ENCODE measurements around the gene CAPNS1.
"Not testable (repeated sequence)": the region's sequence is repeated elsewhere in the genome, so short reads cannot be mapped to it uniquely, and the experiment has no call there.

The CAPNS1 gene

GRCh38 chr19:36182612-36183244 lies 42.9 kb downstream of the CAPNS1 start:
- Histone ChIP-seq H3K4me1 (ENCODE audit: control insufficient read depth, low read length) (no peaks in the 10 kb centered on the region), H3K27ac (ENCODE audit: low read depth, low read length) (no peak overlapping the region)

GRCh38 chr19:36183245-36183628 lies 43.4 kb downstream of the CAPNS1 start:
- Histone ChIP-seq H3F3A (ENCODE audit: control insufficient read depth, insufficient read depth) (no peaks in the 10 kb centered on the region), H3K4me1 (ENCODE audit: control insufficient read depth, low read length) (no peaks in the 10 kb centered on the region), H3K79me2 (ENCODE audit: control insufficient read depth, low read length) (no peaks in the 10 kb centered on the region), H3K36me3 (ENCODE audit: control insufficient read depth, low read length) (no peaks in the 10 kb centered on the region), H3K27ac (ENCODE audit: low read depth, low read length) (no peak overlapping the region), H4K20me1 (ENCODE audit: control insufficient read depth, insufficient read depth, low read depth, low read length) (no peaks in the 10 kb centered on the region), H3K9me3 (ENCODE audit: control insufficient read depth, insufficient read depth, low read length) (no peaks in the 10 kb centered on the region), H3K27me3 (ENCODE audit: control insufficient read depth, low read length) (no peaks in the 10 kb centered on the region), H3K9me2 (replicated peaks; ENCODE audit: control insufficient read depth, low read length) (no peaks in the 10 kb centered on the region), H3K4me2 (ENCODE audit: low read length) (no peak overlapping the region), H3K4me3 (ENCODE audit: low read length) (no peak overlapping the region)
- TF ChIP-seq EZH2phosphoT487 (IDR thresholded peaks at IDR 0.05; ENCODE audit: borderline replicate concordance, low read length) (no peak), CTCF (IDR thresholded peaks at IDR 0.05; ENCODE audit: low read depth, low read length, poor library complexity, severe bottlenecking) (no peak)

More at GRCh38 chr19:36182612-36183244, 42.9 kb downstream of the CAPNS1 start:
- no peaks in the 10 kb centered on the region for H3K9me2 ChIP-seq (replicated peaks; ENCODE audit: control insufficient read depth, low read length)
- no peaks in the 10 kb centered on the region for H3K27me3 ChIP-seq (ENCODE audit: control insufficient read depth, low read length)
- no peaks in the 10 kb centered on the region for H3K9me3 ChIP-seq (ENCODE audit: control insufficient read depth, insufficient read depth, low read length)
- H3K4me2 ChIP-seq (ENCODE audit: low read length), result no peak overlapping the region
- H4K20me1 ChIP-seq (ENCODE audit: control insufficient read depth, insufficient read depth, low read depth, low read length), result no peaks in the 10 kb centered on the region
- TF ChIP-seq EZH2phosphoT487 (IDR thresholded peaks at IDR 0.05; ENCODE audit: borderline replicate concordance, low read length) (no peak), CTCF (IDR thresholded peaks at IDR 0.05; ENCODE audit: low read depth, low read length, poor library complexity, severe bottlenecking) (no peak)
- no peaks in the 10 kb centered on the region for H3K36me3 ChIP-seq (ENCODE audit: control insufficient read depth, low read length)
- H3K79me2 ChIP-seq (ENCODE audit: control insufficient read depth, low read length), result no peaks in the 10 kb centered on the region
- no peak overlapping the region for H3K4me3 ChIP-seq (ENCODE audit: low read length)
- no peaks in the 10 kb centered on the region for H3F3A ChIP-seq (ENCODE audit: control insufficient read depth, insufficient read depth)

GRCh38 chr19:36186722-36187121 lies 46.9 kb downstream of the CAPNS1 start:
- H4K20me1 ChIP-seq (ENCODE audit: control insufficient read depth, insufficient read depth, low read depth, low read length); H3K79me2 ChIP-seq (ENCODE audit: control insufficient read depth, low read length); H3K27ac ChIP-seq (ENCODE audit: low read depth, low read length); H3K9me2 ChIP-seq (replicated peaks; ENCODE audit: control insufficient read depth, low read length); H3K36me3 ChIP-seq (ENCODE audit: control insufficient read depth, low read length); H3K4me3 ChIP-seq (ENCODE audit: low read length); H3K4me2 ChIP-seq (ENCODE audit: low read length); H3K27me3 ChIP-seq (ENCODE audit: control insufficient read depth, low read length); H3K9me3 ChIP-seq (ENCODE audit: control insufficient read depth, insufficient read depth, low read length); H3K4me1 ChIP-seq (ENCODE audit: control insufficient read depth, low read length); H3F3A ChIP-seq (ENCODE audit: control insufficient read depth, insufficient read depth): not testable (repeated sequence)

GRCh38 chr19:36196249-36196648 lies 56.4 kb downstream of the CAPNS1 start:
- TF ChIP-seq EZH2phosphoT487 (IDR thresholded peaks at IDR 0.05; ENCODE audit: borderline replicate concordance, low read length), result no peak
- TF ChIP-seq CTCF (IDR thresholded peaks at IDR 0.05; ENCODE audit: low read depth, low read length, poor library complexity, severe bottlenecking), result no peak
- no peaks in the 10 kb centered on the region for H3K27me3 ChIP-seq (ENCODE audit: control insufficient read depth, low read length)
- H3K9me3 ChIP-seq (ENCODE audit: control insufficient read depth, insufficient read depth, low read length), result no peaks in the 10 kb centered on the region

More at GRCh38 chr19:36196249-36196648, 56.4 kb downstream of the CAPNS1 start:
- H3K4me3 ChIP-seq (ENCODE audit: low read length), result no peak overlapping the region
- no peak overlapping the region for H3K4me2 ChIP-seq (ENCODE audit: low read length)
- no peaks in the 10 kb centered on the region for H3K79me2 ChIP-seq (ENCODE audit: control insufficient read depth, low read length)
- no peaks in the 10 kb centered on the region for H4K20me1 ChIP-seq (ENCODE audit: control insufficient read depth, insufficient read depth, low read depth, low read length)
- H3K9me2 ChIP-seq (replicated peaks; ENCODE audit: control insufficient read depth, low read length), result no peaks in the 10 kb centered on the region
- H3K27ac ChIP-seq (ENCODE audit: low read depth, low read length), result no peak overlapping the region
- H3F3A ChIP-seq (ENCODE audit: control insufficient read depth, insufficient read depth), result no peaks in the 10 kb centered on the region
- no peaks in the 10 kb centered on the region for H3K36me3 ChIP-seq (ENCODE audit: control insufficient read depth, low read length)
- peaks cover 7% of the 10 kb centered on the region for H3K4me1 ChIP-seq (ENCODE audit: control insufficient read depth, low read length)

Data from DOHH2 (cell line).